H7 (cell line): Measurements from ENCODE around the gene KANSL1L. TPM values are rescaled to one million over a fixed set of nuclear protein-coding genes. Genes with fewer than 3 reads are reported as not detected.

Source experiments
- DNase-seq: peaks from one replicate; pipeline ENCODE4 v3.0.0; 2012
- H3K27me3 ChIP-seq: 2 replicates; pipeline ENCODE4 v1.6.0; 2011; ENCODE audit warnings: mild to moderate bottlenecking, low read length; ENCODE audit not compliant: control insufficient read depth, insufficient read depth
- H3K36me3 ChIP-seq: replicated peaks from 2 replicates; pipeline ENCODE4 v1.5.1; 2011; ENCODE audit warnings: low read length; ENCODE audit not compliant: control insufficient read depth, insufficient read depth
- H3K4me3 ChIP-seq: 2 replicates; pipeline ENCODE4 v1.5.1; 2011; ENCODE audit warnings: low read depth, mild to moderate bottlenecking, control low read depth, low read length, moderate library complexity; ENCODE audit not compliant: insufficient read depth
- total RNA-seq: library from RNA; depleted of rRNA; stranded (reverse); fragments of >200 nt; shearing (Covaris generic); gene quantifications from 2 replicates; pipeline ENCODE4 v1.2.3, GENCODE V29; 2014

Gene KANSL1L
- total RNA-seq, 1 experiment from 2014 or later, result 8.9 TPM

DNA sequence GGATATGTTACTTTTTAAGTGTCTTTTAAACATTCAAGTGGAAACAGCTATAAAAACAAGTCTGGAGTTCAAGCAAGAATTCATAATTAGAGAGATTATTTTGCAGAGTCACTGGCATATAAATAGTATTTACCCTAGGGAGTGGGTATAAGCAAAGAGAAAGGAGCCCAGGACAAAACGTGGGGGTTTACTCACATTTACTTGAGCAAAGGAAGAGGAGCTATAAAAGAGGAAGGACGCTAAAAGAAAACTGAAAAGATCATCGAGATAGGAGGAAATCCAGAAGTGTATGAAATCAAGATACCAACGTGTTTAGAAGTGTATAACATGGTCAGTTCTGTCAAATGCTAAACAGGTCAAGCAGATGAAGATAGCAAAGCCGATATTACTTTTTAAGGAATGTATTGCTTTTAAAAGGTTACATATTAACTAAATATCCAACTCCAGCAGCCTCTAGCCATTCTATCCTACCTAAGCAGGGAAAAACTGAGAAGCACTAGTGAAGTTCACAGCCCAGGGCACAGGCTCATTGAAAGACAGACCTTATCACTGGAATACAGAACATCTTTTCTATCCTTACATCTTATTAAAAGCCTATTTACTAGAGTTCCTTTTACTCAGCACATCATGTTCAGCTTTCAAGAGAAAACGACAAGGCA is 8.6 kb downstream of the KANSL1L start:
- no peak for DNase-seq
- Histone ChIP-seq H3K27me3 (no peaks in the 10 kb centered on the region), H3K4me3 (no peak overlapping the region), H3K36me3 (no peaks in the 10 kb centered on the region)

- DNase-seq, result no peak
- Histone ChIP-seq H3K4me3 (no peak overlapping the region), H3K36me3 (peaks cover 2% of the 10 kb centered on the region; the same call in 1 of the 2 replicates), H3K27me3 (no peaks in the 10 kb centered on the region)
Measured at GRCh38 chr2:210159059-210159458, 12.2 kb downstream of the KANSL1L start.

- no peak for DNase-seq
- Histone ChIP-seq H3K36me3 (peaks cover 3% of the 10 kb centered on the region; the same call in 1 of the 2 replicates), H3K27me3 (no peaks in the 10 kb centered on the region), H3K4me3 (no peak overlapping the region)
Measured at GRCh38 chr2:210158236-210158635, 13.0 kb downstream of the KANSL1L start.

DNA sequence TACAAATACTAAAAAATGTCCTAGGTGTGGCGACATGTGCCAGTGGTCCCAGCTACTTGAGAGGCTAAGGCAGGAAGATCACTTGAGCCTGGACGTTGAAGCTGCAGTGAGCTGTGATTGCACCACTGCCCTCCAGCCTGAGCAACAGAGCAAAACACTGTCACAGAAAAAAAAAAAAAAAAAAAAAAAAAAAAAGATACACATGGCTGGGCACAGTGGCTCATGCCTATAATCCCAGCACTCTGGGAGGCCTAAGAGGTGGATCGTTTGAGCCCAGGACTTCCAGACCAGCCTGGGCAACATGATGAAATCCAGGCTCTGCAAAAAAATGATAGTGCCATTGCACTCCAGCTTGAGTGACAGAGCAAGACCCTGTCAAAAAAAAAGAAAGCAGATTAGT is 13.7 kb downstream of the KANSL1L start:
- DNase-seq, result no peak
- Histone ChIP-seq H3K36me3 (peaks cover 3% of the 10 kb centered on the region; the same call in 1 of the 2 replicates), H3K27me3 (no peaks in the 10 kb centered on the region), H3K4me3 (no peak overlapping the region)

DNA sequence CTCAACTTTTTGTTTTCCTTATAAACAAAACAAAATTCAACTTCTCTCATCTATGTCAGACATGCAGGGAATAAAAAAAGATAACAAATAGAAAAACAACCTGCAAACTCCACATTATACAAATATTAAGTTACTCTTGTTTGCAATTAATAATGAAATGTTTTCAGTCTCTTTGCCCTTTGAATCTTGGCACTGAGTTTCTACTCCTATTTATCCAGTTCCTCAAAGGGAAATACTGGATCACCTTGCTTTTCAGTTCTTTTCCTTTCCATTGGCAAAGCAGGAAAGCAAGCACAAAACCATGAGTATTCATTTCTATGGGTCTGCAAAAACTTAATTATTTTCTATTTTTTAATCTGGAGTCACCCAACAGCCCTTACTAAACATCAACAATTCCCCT is 23.6 kb downstream of the KANSL1L start:
- Histone ChIP-seq H3K36me3 (no peaks in the 10 kb centered on the region; the same call in 1 of the 2 replicates), H3K27me3 (no peaks in the 10 kb centered on the region), H3K4me3 (no peak overlapping the region)
- no peak for DNase-seq

DNA sequence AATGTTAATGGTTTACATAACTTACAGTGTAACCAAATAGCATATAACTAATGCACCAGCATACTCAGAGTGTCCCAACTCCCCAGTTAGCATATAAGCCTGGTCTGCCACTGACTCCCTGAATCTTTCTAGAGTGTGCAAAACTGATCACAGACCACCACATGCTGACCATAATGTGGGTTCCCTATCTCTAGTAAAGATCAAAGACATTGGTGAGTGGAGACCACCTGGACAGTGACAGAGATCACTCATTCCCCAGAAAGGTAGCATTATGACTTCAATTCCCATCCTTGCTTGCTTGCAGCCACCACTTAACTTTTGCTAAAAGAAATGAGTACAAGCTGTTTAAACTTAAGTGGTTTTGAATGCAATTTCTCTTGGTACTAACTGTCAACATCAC is 39.0 kb downstream of the KANSL1L start:
- DNase-seq, result no peak
- Histone ChIP-seq H3K4me3 (no peak overlapping the region), H3K27me3 (no peaks in the 10 kb centered on the region), H3K36me3 (no peaks in the 10 kb centered on the region)

- no peak for DNase-seq
Measured at GRCh38 chr2:210128961-210129360, 42.2 kb downstream of the KANSL1L start.

DNA sequence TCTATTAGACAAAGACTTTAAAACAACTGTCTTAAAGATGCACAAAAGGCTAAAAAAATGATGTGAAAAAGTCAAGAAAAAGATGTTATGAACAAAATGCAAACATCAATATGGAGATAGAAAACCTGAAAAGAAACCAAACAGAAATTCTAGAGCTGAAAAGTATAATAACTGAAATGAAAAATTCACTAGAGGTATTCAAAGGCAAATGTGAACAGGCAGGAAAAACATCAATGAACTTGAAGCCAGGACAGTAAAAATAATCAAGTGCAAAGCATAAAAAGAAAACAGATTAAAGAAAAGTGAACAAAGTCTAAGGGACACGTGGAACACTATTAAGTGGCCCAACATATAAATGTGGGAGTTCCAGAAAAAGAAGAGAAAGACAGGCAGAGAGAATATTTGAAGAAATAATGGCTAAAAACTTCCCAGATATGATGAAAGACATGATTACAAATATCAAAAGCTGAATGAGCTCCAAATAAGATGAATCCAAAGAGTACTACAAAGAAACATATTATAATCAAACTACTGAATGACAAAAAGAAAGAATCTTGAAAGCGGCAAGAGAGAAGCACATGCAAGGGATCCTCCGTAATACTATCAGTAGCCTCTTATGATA is 57.5 kb downstream of the KANSL1L start:
- no peak for DNase-seq
- H3K4me3 ChIP-seq, result no peak overlapping the region
- no peaks in the 10 kb centered on the region for H3K27me3 ChIP-seq
- H3K36me3 ChIP-seq, result no peaks in the 10 kb centered on the region

More at GRCh38 chr2:210128961-210129360, 42.2 kb downstream of the KANSL1L start:
- Histone ChIP-seq H3K27me3 (no peaks in the 10 kb centered on the region), H3K36me3 (no peaks in the 10 kb centered on the region; the same call in 1 of the 2 replicates), H3K4me3 (no peak overlapping the region)

GRCh38 chr2:210112871-210113270 is 58.3 kb downstream of the KANSL1L start:
- peak; percentile 5 for DNase-seq
- H3K27me3 ChIP-seq, result no peaks in the 10 kb centered on the region
- no peaks in the 10 kb centered on the region for H3K36me3 ChIP-seq
- H3K4me3 ChIP-seq, result no peak overlapping the region

GRCh38 chr2:210099940-210100339 is 71.3 kb downstream of the KANSL1L start:
- Histone ChIP-seq H3K36me3 (no peaks in the 10 kb centered on the region), H3K4me3 (no peak overlapping the region), H3K27me3 (no peaks in the 10 kb centered on the region)
- peak; percentile 3 for DNase-seq

GRCh38 chr2:210094787-210095186 is 76.4 kb downstream of the KANSL1L start:
- no peak overlapping the region for H3K4me3 ChIP-seq
- DNase-seq, result no peak
- no peaks in the 10 kb centered on the region for H3K36me3 ChIP-seq
- H3K27me3 ChIP-seq, result no peaks in the 10 kb centered on the region

- Histone ChIP-seq H3K27me3 (no peaks in the 10 kb centered on the region), H3K36me3 (no peaks in the 10 kb centered on the region), H3K4me3 (no peak overlapping the region)
- peak; percentile 4 for DNase-seq
Measured at GRCh38 chr2:210092791-210093190, 78.4 kb downstream of the KANSL1L start.

DNA sequence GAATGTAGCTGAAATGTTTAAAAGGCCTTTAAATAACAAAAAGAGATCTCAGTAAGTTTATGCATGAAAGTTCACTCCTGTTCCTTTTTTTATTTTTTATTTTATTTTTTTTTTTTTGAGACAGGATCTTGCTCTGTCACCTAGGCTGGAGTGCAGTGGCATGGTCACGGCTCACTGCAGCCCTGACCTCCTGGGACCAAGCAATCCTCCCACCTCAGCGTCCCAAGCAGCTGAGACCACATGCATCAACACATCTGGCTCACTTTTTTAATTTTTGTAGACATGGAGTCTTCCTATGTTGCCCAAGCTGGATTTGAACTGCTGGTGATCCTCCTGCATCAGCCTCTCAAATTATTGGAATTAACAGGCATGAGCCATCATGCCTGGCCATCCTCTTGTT is 84.3 kb downstream of the KANSL1L start:
- Histone ChIP-seq H3K27me3 (no peaks in the 10 kb centered on the region), H3K36me3 (no peaks in the 10 kb centered on the region), H3K4me3 (no peak overlapping the region)
- DNase-seq, result no peak

GRCh38 chr2:210086292-210086691 is 84.9 kb downstream of the KANSL1L start:
- H3K27me3 ChIP-seq, result no peaks in the 10 kb centered on the region
- DNase-seq, result no peak
- H3K4me3 ChIP-seq, result no peak overlapping the region
- H3K36me3 ChIP-seq, result no peaks in the 10 kb centered on the region

GRCh38 chr2:210072922-210073509 is 98.2 kb downstream of the KANSL1L start:
- Histone ChIP-seq H3K4me3 (no peak overlapping the region), H3K27me3 (no peaks in the 10 kb centered on the region), H3K36me3 (no peaks in the 10 kb centered on the region)
- peak; percentile 4 for DNase-seq
